GM19238 (cell line): ENCODE data around the gene KYNU.
"Not testable (repeated sequence)": the region's sequence is repeated elsewhere in the genome, so short reads cannot be mapped to it uniquely, and the experiment has no call there.

ENCODE experiments used
- DNase-seq: peaks from one replicate; pipeline ENCODE4 v3.0.0; 2011; ENCODE audit warnings: low spot score; ENCODE audit not compliant: insufficient read length

KYNU gene

GRCh38 chr2:143087033-143087432 lies 209.6 kb downstream of the KYNU start:
- DNase-seq, result no peak

- DNase-seq, result no peak
These were observed 210.9 kb downstream of the KYNU start for GRCh38 chr2:143088388-143088787.

GRCh38 chr2:143089520-143089919 lies 212.1 kb downstream of the KYNU start:
- DNase-seq, result not testable (repeated sequence)
